HEK293 (cell line): ENCODE measurements around the gene SCAF4.
"Not testable (repeated sequence)": the region's sequence is repeated elsewhere in the genome, so short reads cannot be mapped to it uniquely, and the experiment has no call there.

ENCODE experiments used
- CTCF ChIA-PET: fragments of 350-600 bp; formaldehyde crosslinking; extraction: SDS; loops from one replicate; lab custom pipeline; 2021; ENCODE audit warnings: antibody characterized with exemption; lab: Yijun Ruan, JAX
- POLR2A ChIA-PET: fragments of 300-600 bp; formaldehyde crosslinking; extraction: SDS; loops from one replicate; lab custom pipeline; 2020; ENCODE audit warnings: antibody characterized with exemption, inconsistent platforms; lab: Yijun Ruan, JAX
- H3K27ac ChIP-seq: fragments of 200-500 bp; sonication (Bioruptor generic); 2 replicates; pipeline ENCODE4 v1.5.1; 2014; ENCODE audit warnings: low read depth, low read length, control low read depth, inconsistent platforms; ENCODE audit errors: extremely low read depth
- H3K36me3 ChIP-seq, 2 experiments: fragments of 200-500 bp in 1 of 2; sonication (Bioruptor generic) in 1 of 2; 1 replicate in 1 of 2; 2 replicates in 1 of 2; pipeline ENCODE4 v1.5.1; 2014 to 2017; ENCODE audit warnings: inconsistent platforms in 2 of 2, low read length in 2 of 2; ENCODE audit not compliant: control insufficient read depth in 2 of 2, insufficient read depth in 1 of 2
- H3K4me1 ChIP-seq: fragments of 200-500 bp; sonication (Bioruptor generic); 2 replicates; pipeline ENCODE4 v1.5.1; 2014; ENCODE audit warnings: mild to moderate bottlenecking, low read length, inconsistent platforms; ENCODE audit not compliant: control insufficient read depth, insufficient read depth
- H3K4me3 ChIP-seq: 2 replicates; pipeline ENCODE4 v1.5.1; 2011; ENCODE audit warnings: low read depth, mild to moderate bottlenecking, control low read depth, low read length, moderate library complexity
- H3K9me3 ChIP-seq: fragments of 200-500 bp; sonication (Bioruptor generic); 2 replicates; pipeline ENCODE4 v1.5.1; 2014; ENCODE audit warnings: low read depth, low read length, inconsistent platforms; ENCODE audit not compliant: control insufficient read depth, insufficient read depth
- ATF2 ChIP-seq: fragments of 450-650 bp; formaldehyde crosslinking; IDR thresholded peaks from 2 replicates; pipeline ENCODE4 v1.5.1; 2016; ENCODE audit warnings: missing biosample characterization, missing genetic modification characterization, low read depth
- FEZF1 ChIP-seq: fragments of 450-650 bp; formaldehyde crosslinking; IDR thresholded peaks from 2 replicates; pipeline ENCODE4 v1.5.1; 2016; ENCODE audit warnings: missing biosample characterization, missing genetic modification characterization
- HOXA7 ChIP-seq: sonication (generic); formaldehyde crosslinking; IDR thresholded peaks from 2 replicates; pipeline ENCODE4 v1.8.1; 2022; ENCODE audit warnings: missing genetic modification reagents, borderline replicate concordance
- KLF8 ChIP-seq: fragments of 450-650 bp; formaldehyde crosslinking; IDR thresholded peaks from 2 replicates; pipeline ENCODE4 v1.5.1; 2016; ENCODE audit warnings: missing biosample characterization, missing genetic modification characterization
- OVOL3 ChIP-seq: fragments of 450-650 bp; formaldehyde crosslinking; IDR thresholded peaks from 2 replicates; pipeline ENCODE4 v1.5.1; 2016; ENCODE audit warnings: missing biosample characterization, missing genetic modification characterization
- ZBTB21 ChIP-seq: fragments of 450-650 bp; formaldehyde crosslinking; IDR thresholded peaks from 2 replicates; pipeline ENCODE4 v1.5.1; 2017; ENCODE audit warnings: missing biosample characterization, missing genetic modification characterization
- ZBTB44 ChIP-seq: fragments of 450-650 bp; IDR thresholded peaks from 2 replicates; pipeline ENCODE4 v1.5.1; 2018; ENCODE audit warnings: missing biosample characterization, mild to moderate bottlenecking, missing genetic modification characterization
- ZNF19 ChIP-seq: fragments of 450-650 bp; formaldehyde crosslinking; IDR thresholded peaks from 2 replicates; pipeline ENCODE4; 2016; ENCODE audit warnings: missing biosample characterization, missing genetic modification characterization, low read depth
- ZNF37A ChIP-seq: fragments of 450-650 bp; IDR thresholded peaks from 2 replicates; pipeline ENCODE4 v1.5.1; 2018; ENCODE audit warnings: missing biosample characterization, missing genetic modification characterization
- ZNF521 ChIP-seq: fragments of 450-650 bp; formaldehyde crosslinking; IDR thresholded peaks from 2 replicates; pipeline ENCODE4 v1.5.1; 2017; ENCODE audit warnings: missing biosample characterization, mild to moderate bottlenecking, missing genetic modification characterization
- ZNF560 ChIP-seq: fragments of 450-650 bp; formaldehyde crosslinking; IDR thresholded peaks from 2 replicates; pipeline ENCODE4 v1.5.1; 2017; ENCODE audit warnings: missing biosample characterization, missing genetic modification characterization, borderline replicate concordance
- ZNF580 ChIP-seq: fragments of 450-650 bp; formaldehyde crosslinking; IDR thresholded peaks from 2 replicates; pipeline ENCODE4 v1.5.1; 2016; ENCODE audit warnings: missing biosample characterization, missing genetic modification characterization
- ZNF623 ChIP-seq: fragments of 450-650 bp; formaldehyde crosslinking; IDR thresholded peaks from 2 replicates; pipeline ENCODE4 v1.5.1; 2016; ENCODE audit warnings: missing biosample characterization, missing genetic modification characterization
- ZNF624 ChIP-seq: fragments of 450-650 bp; formaldehyde crosslinking; IDR thresholded peaks from 2 replicates; pipeline ENCODE4 v1.5.1; 2017; ENCODE audit warnings: missing biosample characterization, missing genetic modification characterization
- ZNF664 ChIP-seq: fragments of 450-650 bp; formaldehyde crosslinking; IDR thresholded peaks from 2 replicates; pipeline ENCODE4 v1.5.1; 2016; ENCODE audit warnings: missing biosample characterization, missing genetic modification characterization
- ZNF701 ChIP-seq: fragments of 450-650 bp; formaldehyde crosslinking; IDR thresholded peaks from 2 replicates; pipeline ENCODE4 v1.5.1; 2016; ENCODE audit warnings: missing biosample characterization, missing genetic modification characterization
- ZNF747 ChIP-seq: fragments of 450-650 bp; formaldehyde crosslinking; IDR thresholded peaks from 2 replicates; pipeline ENCODE4 v1.5.1; 2016; ENCODE audit warnings: missing biosample characterization, missing genetic modification characterization
- ZNF777 ChIP-seq: fragments of 450-650 bp; formaldehyde crosslinking; IDR thresholded peaks from 2 replicates; pipeline ENCODE4 v1.5.1; 2017; ENCODE audit warnings: missing biosample characterization, missing genetic modification characterization, borderline replicate concordance
- ZNF785 ChIP-seq: fragments of 450-650 bp; formaldehyde crosslinking; IDR thresholded peaks from 2 replicates; pipeline ENCODE4 v1.5.1; 2016; ENCODE audit warnings: missing biosample characterization, missing genetic modification characterization
- ZSCAN16 ChIP-seq: fragments of 450-650 bp; formaldehyde crosslinking; IDR thresholded peaks from 2 replicates; pipeline ENCODE4 v1.5.1; 2016; ENCODE audit warnings: missing biosample characterization, missing genetic modification characterization
- TF ChIP-seq, protein P1 (sequence below): fragments of 450-650 bp; formaldehyde crosslinking; IDR thresholded peaks from 2 replicates; pipeline ENCODE4 v1.5.0; 2017; ENCODE audit warnings: missing biosample characterization, missing genetic modification characterization, borderline replicate concordance

SCAF4 gene

DNA sequence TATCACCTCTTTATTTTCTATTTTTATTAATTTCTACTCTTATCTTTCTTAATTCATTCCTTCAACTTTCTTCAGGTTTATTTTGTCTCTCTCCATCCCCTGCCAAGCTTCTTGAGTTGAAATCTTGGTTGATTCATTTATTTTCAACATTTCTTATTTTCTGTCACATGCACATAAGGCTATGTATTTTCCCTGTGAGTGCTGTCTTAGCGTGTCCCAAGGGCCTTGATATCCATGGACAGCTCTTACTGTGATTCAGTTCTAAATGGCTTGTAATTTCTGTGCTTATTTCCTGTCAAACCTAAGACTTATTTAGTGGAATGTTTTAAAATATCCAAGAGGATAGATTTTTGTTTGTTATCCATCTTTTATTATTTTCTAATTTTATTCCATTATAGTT, 36.8 kb upstream of the SCAF4 start (continued):
- TF ChIP-seq ZBTB44 (tag by site-specific recombination) (no peak), ATF2 (tag by site-specific recombination) (no peak), HOXA7 (CRISPR knock-in tag) (no peak), ZSCAN16 (tag by site-specific recombination) (no peak), ZNF19 (tag by site-specific recombination) (no peak), ZNF37A (tag by site-specific recombination) (no peak), ZBTB21 (no peak), FEZF1 (tag by site-specific recombination) (no peak)

DNA sequence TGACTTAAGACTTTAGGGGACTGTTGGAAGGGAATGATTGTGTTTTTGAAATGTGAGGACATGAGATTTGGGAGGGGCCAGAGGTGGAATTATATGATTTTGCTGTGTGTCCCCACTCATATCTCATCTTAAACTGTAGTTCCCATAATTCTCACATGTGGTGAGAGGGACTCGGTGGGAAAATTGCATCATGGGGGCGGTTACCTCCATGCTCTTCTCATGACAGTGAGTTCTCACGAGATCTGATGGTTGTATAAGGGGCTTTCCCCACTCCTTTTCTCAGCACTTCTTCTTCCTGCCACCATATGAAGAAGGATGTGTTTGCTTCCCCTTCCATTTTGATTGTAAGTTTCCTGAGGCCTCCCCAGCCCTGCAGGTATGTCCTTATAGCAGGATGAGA, 35.0 kb upstream of the SCAF4 start:
- POLR2A ChIA-PET = no interaction called here
- no peaks in the 10 kb centered on the region for H3K36me3 ChIP-seq
- H3K4me1 ChIP-seq = no peaks in the 10 kb centered on the region
- no peak overlapping the region for H3K27ac ChIP-seq
- CTCF ChIA-PET = interaction anchor here (1.1 kb wide), 1 partner anchor 99 kb away, joined by 3 read pairs; no protein-coding TSS in a partner anchor
- TF ChIP-seq ZNF521 (tag by site-specific recombination) (no peak), ZNF785 (no peak), ZNF560 (tag by site-specific recombination) (no peak), ZNF701 (no peak), ZNF747 (tag by site-specific recombination) (no peak), ZNF664 (no peak), ZNF777 (tag by site-specific recombination) (no peak), ZNF624 (tag by site-specific recombination) (no peak), ZNF580 (no peak), OVOL3 (no peak), KLF8 (tag by site-specific recombination) (no peak), ZNF623 (tag by site-specific recombination) (no peak)
- TF ChIP-seq, protein P1, sequence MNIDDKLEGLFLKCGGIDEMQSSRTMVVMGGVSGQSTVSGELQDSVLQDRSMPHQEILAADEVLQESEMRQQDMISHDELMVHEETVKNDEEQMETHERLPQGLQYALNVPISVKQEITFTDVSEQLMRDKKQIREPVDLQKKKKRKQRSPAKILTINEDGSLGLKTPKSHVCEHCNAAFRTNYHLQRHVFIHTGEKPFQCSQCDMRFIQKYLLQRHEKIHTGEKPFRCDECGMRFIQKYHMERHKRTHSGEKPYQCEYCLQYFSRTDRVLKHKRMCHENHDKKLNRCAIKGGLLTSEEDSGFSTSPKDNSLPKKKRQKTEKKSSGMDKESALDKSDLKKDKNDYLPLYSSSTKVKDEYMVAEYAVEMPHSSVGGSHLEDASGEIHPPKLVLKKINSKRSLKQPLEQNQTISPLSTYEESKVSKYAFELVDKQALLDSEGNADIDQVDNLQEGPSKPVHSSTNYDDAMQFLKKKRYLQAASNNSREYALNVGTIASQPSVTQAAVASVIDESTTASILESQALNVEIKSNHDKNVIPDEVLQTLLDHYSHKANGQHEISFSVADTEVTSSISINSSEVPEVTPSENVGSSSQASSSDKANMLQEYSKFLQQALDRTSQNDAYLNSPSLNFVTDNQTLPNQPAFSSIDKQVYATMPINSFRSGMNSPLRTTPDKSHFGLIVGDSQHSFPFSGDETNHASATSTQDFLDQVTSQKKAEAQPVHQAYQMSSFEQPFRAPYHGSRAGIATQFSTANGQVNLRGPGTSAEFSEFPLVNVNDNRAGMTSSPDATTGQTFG (tag by site-specific recombination) = no peak
- H3K4me3 ChIP-seq = no peak overlapping the region
- no peaks in the 10 kb centered on the region for H3K9me3 ChIP-seq

GRCh38 chr21:31765850-31766249, 33.9 kb upstream of the SCAF4 start:
- POLR2A ChIA-PET, CTCF ChIA-PET, H3K27ac ChIP-seq, H3K4me3 ChIP-seq, H3K4me1 ChIP-seq, H3K9me3 ChIP-seq, H3K36me3 ChIP-seq: not testable (repeated sequence)
